G401.6 (cell line): ENCODE measurements around the gene MCC.

ENCODE experiments used
- FAIRE-seq: peaks from 2 replicates; lab custom pipeline; 2012; peaks lifted over from hg19 to GRCh38; lab: Jason Lieb, UNC

Gene MCC

GRCh38 chr5:113199122-113199905 lies 288.9 kb downstream of the MCC start:
- no peak for FAIRE-seq

- FAIRE-seq: no peak
Measured at GRCh38 chr5:113197456-113198200, 290.6 kb downstream of the MCC start.

- FAIRE-seq: no peak
Measured at GRCh38 chr5:113195771-113196170, 292.5 kb downstream of the MCC start.

- no peak for FAIRE-seq
Measured at GRCh38 chr5:113195251-113195650, 293.0 kb downstream of the MCC start.

GRCh38 chr5:113194591-113194990 lies 293.7 kb downstream of the MCC start:
- FAIRE-seq: no peak

- FAIRE-seq: no peak
Measured at GRCh38 chr5:113194125-113194524, 294.1 kb downstream of the MCC start.

GRCh38 chr5:113193311-113193978 lies 294.8 kb downstream of the MCC start:
- no peak for FAIRE-seq

GRCh38 chr5:113192541-113192940 lies 295.7 kb downstream of the MCC start:
- FAIRE-seq: no peak

GRCh38 chr5:113190347-113190746 lies 297.9 kb downstream of the MCC start:
- FAIRE-seq: no peak

- FAIRE-seq: no peak
Measured at GRCh38 chr5:113189291-113189690, 299.0 kb downstream of the MCC start.

- no peak for FAIRE-seq
Measured at GRCh38 chr5:113188436-113188835, 299.8 kb downstream of the MCC start.

GRCh38 chr5:113187906-113188305 lies 300.3 kb downstream of the MCC start:
- FAIRE-seq: no peak

GRCh38 chr5:113186061-113186460 lies 302.2 kb downstream of the MCC start:
- FAIRE-seq: no peak

- FAIRE-seq: no peak
Measured at GRCh38 chr5:113183694-113184093, 304.6 kb downstream of the MCC start.

GRCh38 chr5:113182658-113183344 lies 305.5 kb downstream of the MCC start:
- no peak for FAIRE-seq

GRCh38 chr5:113181853-113182490 lies 306.3 kb downstream of the MCC start:
- no peak for FAIRE-seq

- no peak for FAIRE-seq
Measured at GRCh38 chr5:113181409-113181808, 306.8 kb downstream of the MCC start.

GRCh38 chr5:113179156-113179555 lies 309.1 kb downstream of the MCC start:
- FAIRE-seq: no peak

- FAIRE-seq: no peak
Measured at GRCh38 chr5:113178073-113178779, 310.0 kb downstream of the MCC start.

- FAIRE-seq: no peak
Measured at GRCh38 chr5:113177225-113177624, 311.0 kb downstream of the MCC start.

GRCh38 chr5:113176734-113177133 lies 311.5 kb downstream of the MCC start:
- FAIRE-seq: no peak
